ENCODE results near the gene ITGB1BP1.

ITGB1BP1 gene

DNA sequence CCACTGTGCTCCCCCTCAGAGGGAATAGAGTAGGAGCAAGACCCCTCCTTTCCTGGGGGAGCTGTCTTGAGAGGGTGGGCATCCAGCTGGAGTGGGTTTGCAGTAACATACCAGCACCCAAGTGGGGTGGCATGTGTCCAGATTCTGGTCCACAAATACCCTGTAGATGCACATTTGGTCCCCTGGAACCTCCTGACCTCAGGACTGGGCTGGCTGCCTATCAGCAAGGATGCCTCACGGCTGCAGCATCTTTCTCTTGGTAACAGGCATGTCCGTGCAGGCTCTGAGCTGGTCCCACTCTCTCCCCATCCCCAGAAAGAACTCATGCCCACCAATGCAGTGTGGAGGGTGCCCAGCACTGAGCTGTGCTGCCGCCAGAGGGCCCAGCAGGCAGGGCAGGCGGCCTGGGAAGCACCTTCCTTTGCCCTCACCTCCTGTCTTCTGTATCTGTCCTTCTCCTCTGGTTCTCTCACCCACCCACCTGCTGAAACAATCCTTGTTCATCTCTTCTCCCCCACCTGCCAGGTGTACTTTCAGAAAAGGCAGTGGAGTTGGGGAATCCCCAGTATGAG lies 47.4 kb downstream of the ITGB1BP1 start:
- DNase-seq (ENCODE audit: low read depth, low spot score): no peak
- POLR2A ChIA-PET: no interaction called here
- H3K4me3 ChIP-seq (ENCODE audit: low read depth, low read length): no peak overlapping the region
- CTCF ChIA-PET: interaction anchor here (6.6 kb wide), 1 partner anchor 235 kb away, joined by 118 read pairs; no protein-coding TSS in a partner anchor
- TF ChIP-seq, protein P1, sequence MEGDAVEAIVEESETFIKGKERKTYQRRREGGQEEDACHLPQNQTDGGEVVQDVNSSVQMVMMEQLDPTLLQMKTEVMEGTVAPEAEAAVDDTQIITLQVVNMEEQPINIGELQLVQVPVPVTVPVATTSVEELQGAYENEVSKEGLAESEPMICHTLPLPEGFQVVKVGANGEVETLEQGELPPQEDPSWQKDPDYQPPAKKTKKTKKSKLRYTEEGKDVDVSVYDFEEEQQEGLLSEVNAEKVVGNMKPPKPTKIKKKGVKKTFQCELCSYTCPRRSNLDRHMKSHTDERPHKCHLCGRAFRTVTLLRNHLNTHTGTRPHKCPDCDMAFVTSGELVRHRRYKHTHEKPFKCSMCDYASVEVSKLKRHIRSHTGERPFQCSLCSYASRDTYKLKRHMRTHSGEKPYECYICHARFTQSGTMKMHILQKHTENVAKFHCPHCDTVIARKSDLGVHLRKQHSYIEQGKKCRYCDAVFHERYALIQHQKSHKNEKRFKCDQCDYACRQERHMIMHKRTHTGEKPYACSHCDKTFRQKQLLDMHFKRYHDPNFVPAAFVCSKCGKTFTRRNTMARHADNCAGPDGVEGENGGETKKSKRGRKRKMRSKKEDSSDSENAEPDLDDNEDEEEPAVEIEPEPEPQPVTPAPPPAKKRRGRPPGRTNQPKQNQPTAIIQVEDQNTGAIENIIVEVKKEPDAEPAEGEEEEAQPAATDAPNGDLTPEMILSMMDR (IDR thresholded peaks at IDR 0.05; ENCODE audit: insufficient read depth, low read length, missing control alignments): no peak

DNA sequence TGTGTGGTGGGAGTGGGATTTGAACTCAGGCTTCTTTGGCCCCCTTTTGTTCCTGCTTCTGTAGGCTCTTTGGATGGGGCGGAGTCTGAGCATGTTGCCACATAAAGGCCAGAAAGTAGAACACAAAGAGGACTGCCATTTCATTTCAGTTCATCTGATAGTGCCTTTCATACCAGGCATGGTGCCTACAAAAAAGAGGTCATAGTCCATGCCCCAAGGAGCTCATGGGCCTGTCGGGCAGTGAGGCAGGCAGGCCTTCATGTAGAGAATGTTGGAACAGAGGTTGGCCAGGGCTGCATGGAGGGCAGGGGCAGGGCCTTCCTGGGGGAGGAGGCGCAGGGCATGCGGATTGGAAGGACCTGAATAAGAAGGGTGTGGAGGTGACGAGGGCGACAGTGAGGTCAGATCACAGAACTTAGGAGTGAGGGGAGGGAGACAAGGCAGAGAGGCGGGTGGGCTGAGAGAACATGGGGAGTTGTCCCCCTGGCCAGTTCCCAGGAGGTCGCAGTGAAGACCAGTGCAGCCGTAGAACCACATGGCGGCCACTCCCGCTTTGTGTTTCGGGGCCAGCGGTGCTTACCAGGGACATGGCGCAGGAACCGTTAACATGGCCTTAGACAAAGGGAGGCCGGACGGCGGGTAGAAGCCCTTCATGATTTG lies 49.1 kb downstream of the ITGB1BP1 start:
- POLR2A ChIA-PET: no interaction called here
- H3K4me3 ChIP-seq (ENCODE audit: low read depth, low read length): no peak overlapping the region
- DNase-seq (ENCODE audit: low read depth, low spot score): no peak
- CTCF ChIA-PET: interaction anchor here (1.5 to 6.6 kb wide), 2 partner anchors 169 to 233 kb away, joined by 3 to 118 read pairs; no protein-coding TSS in a partner anchor
- TF ChIP-seq, protein P1 (IDR thresholded peaks at IDR 0.05; ENCODE audit: insufficient read depth, low read length, missing control alignments): no peak

GRCh38 chr2:9373476-9373875 lies 49.9 kb downstream of the ITGB1BP1 start:
- no peak overlapping the region for H3K4me3 ChIP-seq (ENCODE audit: low read depth, low read length)
- TF ChIP-seq, protein P1 (IDR thresholded peaks at IDR 0.05; ENCODE audit: insufficient read depth, low read length, missing control alignments): no peak
- ChIA-PET CTCF (interaction anchor here (1.5 to 6.6 kb wide), 2 partner anchors 168 to 232 kb away, joined by 3 to 118 read pairs; no protein-coding TSS in a partner anchor), POLR2A (no interaction called here)
- DNase-seq (ENCODE audit: low read depth, low spot score): no peak

- H3K4me3 ChIP-seq (ENCODE audit: low read depth, low read length): no peak overlapping the region
- POLR2A ChIA-PET: no interaction called here
- CTCF ChIA-PET: interaction anchor here (2.7 to 6.6 kb wide), 2 partner anchors 8 to 232 kb away, joined by 22 to 118 read pairs; no protein-coding TSS in a partner anchor
- TF ChIP-seq, protein P1 (IDR thresholded peaks at IDR 0.05; ENCODE audit: insufficient read depth, low read length, missing control alignments): no peak
- no peak for DNase-seq (ENCODE audit: low read depth, low spot score)
Observed at GRCh38 chr2:9373047-9373446, 50.3 kb downstream of the ITGB1BP1 start.

DNA sequence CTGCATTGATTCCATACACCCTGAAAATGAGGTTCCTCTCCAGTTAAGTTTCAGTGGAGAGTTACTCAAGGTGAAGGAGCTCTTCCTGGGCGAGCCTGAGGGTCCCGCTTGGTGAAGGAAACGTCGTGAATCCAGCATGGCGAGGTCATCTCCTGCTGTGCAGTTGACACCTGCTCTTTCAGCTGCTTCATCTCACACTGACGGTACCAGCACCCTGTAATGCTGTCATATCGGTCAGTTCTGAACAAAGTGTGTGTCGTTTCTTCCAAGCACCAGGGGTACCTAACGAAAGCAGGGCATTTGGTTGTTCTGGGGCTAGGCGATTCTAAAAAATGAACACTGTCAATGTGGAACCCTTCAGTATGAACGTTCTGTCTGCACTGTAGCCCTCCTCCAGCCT lies 52.6 kb downstream of the ITGB1BP1 start:
- ChIA-PET POLR2A (interaction anchor here (0.8 to 1.0 kb wide), 2 partner anchors 11 to 228 kb away, joined by 3 to 5 read pairs; no protein-coding TSS in a partner anchor), CTCF (interaction anchor here (0.7 to 6.6 kb wide), 29 partner anchors 8 to 520 kb away, joined by 3 to 118 read pairs (median 5); partner anchors contain the start of genes CPSF3 and ITGB1BP1)
- TF ChIP-seq, protein P1 (IDR thresholded peaks at IDR 0.05; ENCODE audit: insufficient read depth, low read length, missing control alignments): no peak
- no peak overlapping the region for H3K4me3 ChIP-seq (ENCODE audit: low read depth, low read length)
- no peak for DNase-seq (ENCODE audit: low read depth, low spot score)

GRCh38 chr2:9366026-9366425 lies 57.3 kb downstream of the ITGB1BP1 start:
- CTCF ChIA-PET: interaction anchor here (2.8 to 5.3 kb wide), 2 partner anchors 19 to 224 kb away, joined by 9 to 30 read pairs; no protein-coding TSS in a partner anchor

More at GRCh38 chr2:9366026-9366425, 57.3 kb downstream of the ITGB1BP1 start:
- TF ChIP-seq, protein P1 (IDR thresholded peaks at IDR 0.05; ENCODE audit: insufficient read depth, low read length, missing control alignments): no peak
- DNase-seq (ENCODE audit: low read depth, low spot score): no peak
- H3K4me3 ChIP-seq (ENCODE audit: low read depth, low read length): no peak overlapping the region
- POLR2A ChIA-PET: no interaction called here

Data from AG04449 (cell line).